ENCODE results near the gene LCNL1. TPM values are rescaled to one million over a fixed set of nuclear protein-coding genes. Genes with fewer than 3 reads are reported as not detected.

LCNL1 gene
- total RNA-seq, 2 donors from 2014 or later, result not detected

- DNase-seq (no peak), ATAC-seq (no peak)
- peaks cover 6% of the 10 kb centered on the region for H3K4me1 ChIP-seq
- intact Hi-C loops (cut with DNase I), result no loop called here
- no peak overlapping the region for H3K4me3 ChIP-seq
- 86 to 87% methylated on average over 13 to 25 of the region's 29 CpGs for WGBS, 2 donors
- H3K27ac ChIP-seq, result no peak overlapping the region
- H3K27me3 ChIP-seq, result no peaks in the 10 kb centered on the region
- no peaks in the 10 kb centered on the region for H3K36me3 ChIP-seq (replicated peaks in 1 of 2; ENCODE audit: insufficient read depth in 1 of 2, low read depth in 2 of 2)
- TF ChIP-seq CTCF (IDR thresholded peaks at IDR 0.05) (no peak), POLR2A (IDR thresholded peaks at IDR 0.05) (no peak)
- no peaks in the 10 kb centered on the region for H3K9me3 ChIP-seq
These were observed 8.9 kb upstream of the LCNL1 start for GRCh38 chr9:136973618-136974617.

GRCh38 chr9:136974817-136975535 lies 7.8 kb upstream of the LCNL1 start:
- Histone ChIP-seq H3K4me1 (peaks cover 6% of the 10 kb centered on the region), H3K9me3 (no peaks in the 10 kb centered on the region), H3K4me3 (no peak overlapping the region), H3K27me3 (no peaks in the 10 kb centered on the region), H3K36me3 (replicated peaks in 1 of 2; ENCODE audit: insufficient read depth in 1 of 2, low read depth in 2 of 2) (no peaks in the 10 kb centered on the region), H3K27ac (no peak overlapping the region)
- intact Hi-C loops (cut with DNase I), result no loop called here
- no peak for ATAC-seq
- TF ChIP-seq POLR2A (IDR thresholded peaks at IDR 0.05) (no peak), CTCF (IDR thresholded peaks at IDR 0.05) (no peak)
- DNase-seq, result no peak
- WGBS, 2 donors, result 68 to 88% methylated on average over 10 to 15 of the region's 15 CpGs

GRCh38 chr9:136975644-136976043 lies 7.1 kb upstream of the LCNL1 start:
- no peaks in the 10 kb centered on the region for H3K27me3 ChIP-seq
- H3K9me3 ChIP-seq, result no peaks in the 10 kb centered on the region
- TF ChIP-seq CTCF (IDR thresholded peaks at IDR 0.05), result no peak
- no peak for TF ChIP-seq POLR2A (IDR thresholded peaks at IDR 0.05)
- WGBS, 2 donors, result 66 to 73% methylated on average over 4 to 14 of the region's 14 CpGs
- intact Hi-C loops (cut with DNase I), result no loop called here
- no peak overlapping the region for H3K4me3 ChIP-seq
- peaks cover 6% of the 10 kb centered on the region for H3K4me1 ChIP-seq
- no peaks in the 10 kb centered on the region for H3K36me3 ChIP-seq (replicated peaks in 1 of 2; ENCODE audit: insufficient read depth in 1 of 2, low read depth in 2 of 2)
- no peak overlapping the region for H3K27ac ChIP-seq
- no peak for DNase-seq
- ATAC-seq, result no peak

GRCh38 chr9:136977223-136977622 lies 5.6 kb upstream of the LCNL1 start, which contains the start of gene PTGDS:
Gene PTGDS, plus strand, starts transcription at chr9:136977504. Its CDS starts 75 bp downstream, at chr9:136977579.
- DNase-seq (no peak), ATAC-seq (no peak)
- Histone ChIP-seq H3K4me1 (peaks cover 6% of the 10 kb centered on the region), H3K36me3 (replicated peaks in 1 of 2; ENCODE audit: insufficient read depth in 1 of 2, low read depth in 2 of 2) (no peaks in the 10 kb centered on the region), H3K9me3 (no peaks in the 10 kb centered on the region), H3K27me3 (no peaks in the 10 kb centered on the region), H3K27ac (peak within 1 kb of the TSS in 1 of 4 donors; percentile 38), H3K4me3 (no peak within 1 kb of the TSS)
- intact Hi-C loops (cut with DNase I), result no loop called here
- 72% methylated on average over 9 of the region's 10 CpGs; no CpG with 5 or more reads in 1 of the 2 donors for WGBS, 2 donors
- TF ChIP-seq POLR2A (IDR thresholded peaks at IDR 0.05) (no peak), CTCF (IDR thresholded peaks at IDR 0.05) (no peak)
